Activated CD4-positive, alpha-beta T cell treated with anti-CD3 and anti-CD28 coated beads, Interleukin-2, amount 10 ng/mL, durations not matched to agents 24 days and 14 days (primary cell): ENCODE data around the gene VAV3. TPM values are rescaled to one million over a fixed set of nuclear protein-coding genes. Genes with fewer than 3 reads are reported as not detected.
"Not testable (repeated sequence)": the region's sequence is repeated elsewhere in the genome, so short reads cannot be mapped to it uniquely, and the experiment has no call there.

Experiments used
- DNase-seq: peaks from one replicate; pipeline ENCODE4 v3.0.0; 2022
- H3K27ac Mint-ChIP-seq: one replicate; pipeline ENCODE4 v1.8.0; 2022; ENCODE audit warnings: mild to moderate bottlenecking, mixed read lengths
- H3K27me3 Mint-ChIP-seq: one replicate; pipeline ENCODE4 v1.8.0; 2022; ENCODE audit warnings: mixed read lengths
- H3K36me3 Mint-ChIP-seq: one replicate; pipeline ENCODE4 v1.8.0; 2022; ENCODE audit warnings: low read depth, mild to moderate bottlenecking, mixed read lengths
- H3K4me1 Mint-ChIP-seq: one replicate; pipeline ENCODE4 v1.8.0; 2021; ENCODE audit warnings: mixed read lengths
- H3K4me3 Mint-ChIP-seq: one replicate; pipeline ENCODE4 v1.8.0; 2022; ENCODE audit warnings: mild to moderate bottlenecking, moderate library complexity, mixed read lengths
- H3K9me3 Mint-ChIP-seq: one replicate; pipeline ENCODE4 v1.8.0; 2021; ENCODE audit warnings: mixed read lengths
- intact Hi-C: fragments of 100-400 bp; cut with micrococcal nuclease; formaldehyde crosslinking; loops from one replicate; pipeline ENCODE4 v1.15.1; 2023
- total RNA-seq: library from RNA; stranded (reverse); gene quantifications from 2 replicates; pipeline ENCODE4 v1.2.3, GENCODE V29; 2022

Gene VAV3, protein sequence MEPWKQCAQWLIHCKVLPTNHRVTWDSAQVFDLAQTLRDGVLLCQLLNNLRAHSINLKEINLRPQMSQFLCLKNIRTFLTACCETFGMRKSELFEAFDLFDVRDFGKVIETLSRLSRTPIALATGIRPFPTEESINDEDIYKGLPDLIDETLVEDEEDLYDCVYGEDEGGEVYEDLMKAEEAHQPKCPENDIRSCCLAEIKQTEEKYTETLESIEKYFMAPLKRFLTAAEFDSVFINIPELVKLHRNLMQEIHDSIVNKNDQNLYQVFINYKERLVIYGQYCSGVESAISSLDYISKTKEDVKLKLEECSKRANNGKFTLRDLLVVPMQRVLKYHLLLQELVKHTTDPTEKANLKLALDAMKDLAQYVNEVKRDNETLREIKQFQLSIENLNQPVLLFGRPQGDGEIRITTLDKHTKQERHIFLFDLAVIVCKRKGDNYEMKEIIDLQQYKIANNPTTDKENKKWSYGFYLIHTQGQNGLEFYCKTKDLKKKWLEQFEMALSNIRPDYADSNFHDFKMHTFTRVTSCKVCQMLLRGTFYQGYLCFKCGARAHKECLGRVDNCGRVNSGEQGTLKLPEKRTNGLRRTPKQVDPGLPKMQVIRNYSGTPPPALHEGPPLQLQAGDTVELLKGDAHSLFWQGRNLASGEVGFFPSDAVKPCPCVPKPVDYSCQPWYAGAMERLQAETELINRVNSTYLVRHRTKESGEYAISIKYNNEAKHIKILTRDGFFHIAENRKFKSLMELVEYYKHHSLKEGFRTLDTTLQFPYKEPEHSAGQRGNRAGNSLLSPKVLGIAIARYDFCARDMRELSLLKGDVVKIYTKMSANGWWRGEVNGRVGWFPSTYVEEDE
- 5.5 TPM in 2 replicates for total RNA-seq

DNA sequence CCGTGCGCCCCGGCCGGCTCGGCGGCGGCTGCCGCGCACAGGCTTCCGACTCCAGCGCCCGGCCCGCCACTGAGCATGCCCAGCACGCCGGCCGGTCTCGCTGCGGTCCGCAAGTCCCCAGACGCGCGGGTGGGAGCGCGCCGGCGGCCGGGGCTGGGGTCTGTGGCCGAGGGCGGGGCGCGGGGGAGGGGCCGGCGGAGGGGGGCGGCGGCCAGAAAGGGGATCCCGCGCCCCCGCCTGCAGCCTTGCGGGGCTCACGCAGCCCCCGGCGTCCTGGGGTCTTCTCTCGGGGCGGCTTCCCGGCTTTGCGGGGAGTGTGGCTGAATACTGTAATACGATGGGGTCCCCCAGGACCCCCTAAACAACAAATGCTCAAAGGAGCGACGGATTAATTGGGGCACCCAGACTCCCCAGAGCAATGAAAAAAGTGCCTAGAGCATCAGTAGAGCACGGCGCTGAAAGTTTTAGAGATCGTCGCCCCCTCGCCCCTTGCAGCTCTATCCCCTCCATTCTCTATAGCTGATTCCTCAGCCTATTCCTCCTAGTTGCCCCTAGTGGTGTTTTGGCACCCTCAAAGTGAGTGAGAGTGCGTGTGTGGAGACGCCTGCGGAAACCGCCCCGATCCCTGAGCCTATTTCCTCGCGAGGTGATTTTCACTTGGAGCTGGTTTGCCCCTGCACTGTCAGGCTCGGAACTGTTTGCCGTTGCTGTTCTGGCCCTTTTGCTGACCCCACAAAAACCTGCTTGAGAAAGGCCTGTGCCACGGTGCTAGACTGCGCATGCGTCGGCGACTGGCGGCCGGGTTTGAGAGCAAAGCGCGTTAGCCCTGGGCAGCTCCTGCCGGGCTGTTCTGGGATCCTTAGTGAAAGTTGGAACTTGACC, at the start of gene VAV3:
VAV3 (minus strand) TSS at position 71 of the 882 bp plus-strand sequence. CDS start 311 bp downstream, outside the sequence.
- peaks cover 3% of the 10 kb centered on the region for H3K27me3 Mint-ChIP-seq
- H3K36me3 Mint-ChIP-seq = peaks cover 2% of the 10 kb centered on the region
- H3K9me3 Mint-ChIP-seq = no peaks in the 10 kb centered on the region
- H3K4me1 Mint-ChIP-seq = peaks cover 23% of the 10 kb centered on the region
- peak within 1 kb of the TSS; percentile 92 for H3K4me3 Mint-ChIP-seq
- DNase-seq = peak; percentile 86
- intact Hi-C loops = loop anchor here (2.0 to 10.0 kb wide), 3 partner anchors 85 to 589 kb away; no protein-coding TSS in a partner anchor
- peak within 1 kb of the TSS; percentile 92 for H3K27ac Mint-ChIP-seq

DNA sequence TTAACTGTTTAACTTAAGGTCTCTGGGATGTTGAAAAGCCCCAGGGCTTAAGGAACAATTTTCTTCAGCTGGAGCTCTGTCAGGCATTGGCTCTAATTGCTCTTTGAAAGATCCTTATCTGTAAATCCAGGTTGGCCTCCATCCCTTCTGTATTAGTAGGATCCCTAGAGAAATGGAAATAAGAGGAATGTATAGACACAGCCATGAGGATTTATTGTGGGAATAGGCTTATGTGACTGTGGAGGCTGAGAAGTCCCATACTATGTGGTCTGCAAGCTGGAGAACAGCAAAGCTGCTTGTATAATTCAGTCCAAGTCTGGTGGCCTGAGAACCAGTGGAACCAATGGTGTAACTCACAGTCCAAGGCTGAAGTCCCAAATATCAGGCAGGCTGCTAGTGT, 47.6 kb upstream of the VAV3 start:
- no peak for DNase-seq
- H3K4me1 Mint-ChIP-seq = peaks cover 2% of the 10 kb centered on the region
- intact Hi-C loops = no loop called here
- no peaks in the 10 kb centered on the region for H3K9me3 Mint-ChIP-seq
- H3K36me3 Mint-ChIP-seq = no peaks in the 10 kb centered on the region
- H3K27ac Mint-ChIP-seq = no peak overlapping the region
- H3K27me3 Mint-ChIP-seq = no peaks in the 10 kb centered on the region
- H3K4me3 Mint-ChIP-seq = no peak overlapping the region

GRCh38 chr1:108011295-108011694, 46.3 kb upstream of the VAV3 start:
- no peak for DNase-seq
- Mint-ChIP-seq H3K9me3 (no peaks in the 10 kb centered on the region), H3K27ac (no peak overlapping the region), H3K27me3 (no peaks in the 10 kb centered on the region), H3K4me3 (no peak overlapping the region), H3K4me1 (no peaks in the 10 kb centered on the region), H3K36me3 (no peaks in the 10 kb centered on the region)
- intact Hi-C loops = no loop called here

DNA sequence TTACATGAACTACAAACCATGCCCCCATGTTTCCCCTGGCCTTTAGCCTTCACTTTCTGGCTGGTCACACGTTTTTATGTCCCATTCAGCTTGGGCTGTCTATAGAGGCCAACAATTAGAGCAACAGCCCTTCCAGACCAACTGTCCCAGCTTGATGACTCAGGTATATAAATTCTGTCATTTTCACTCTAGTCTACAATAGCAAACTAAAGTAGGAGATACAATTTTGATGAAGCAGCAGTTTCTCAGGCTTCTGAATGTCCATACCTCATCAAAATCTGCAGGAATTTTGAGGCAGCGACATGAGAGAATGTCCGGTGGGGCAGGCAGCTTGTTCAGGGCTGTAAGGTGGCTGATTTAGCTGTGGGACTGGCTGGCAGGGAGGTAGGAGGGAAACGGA, 45.6 kb upstream of the VAV3 start:
- no peak overlapping the region for H3K4me3 Mint-ChIP-seq
- H3K27me3 Mint-ChIP-seq = no peaks in the 10 kb centered on the region
- H3K9me3 Mint-ChIP-seq = no peaks in the 10 kb centered on the region
- intact Hi-C loops = no loop called here
- H3K27ac Mint-ChIP-seq = no peak overlapping the region
- no peak for DNase-seq
- H3K4me1 Mint-ChIP-seq = no peaks in the 10 kb centered on the region
- H3K36me3 Mint-ChIP-seq = no peaks in the 10 kb centered on the region

DNA sequence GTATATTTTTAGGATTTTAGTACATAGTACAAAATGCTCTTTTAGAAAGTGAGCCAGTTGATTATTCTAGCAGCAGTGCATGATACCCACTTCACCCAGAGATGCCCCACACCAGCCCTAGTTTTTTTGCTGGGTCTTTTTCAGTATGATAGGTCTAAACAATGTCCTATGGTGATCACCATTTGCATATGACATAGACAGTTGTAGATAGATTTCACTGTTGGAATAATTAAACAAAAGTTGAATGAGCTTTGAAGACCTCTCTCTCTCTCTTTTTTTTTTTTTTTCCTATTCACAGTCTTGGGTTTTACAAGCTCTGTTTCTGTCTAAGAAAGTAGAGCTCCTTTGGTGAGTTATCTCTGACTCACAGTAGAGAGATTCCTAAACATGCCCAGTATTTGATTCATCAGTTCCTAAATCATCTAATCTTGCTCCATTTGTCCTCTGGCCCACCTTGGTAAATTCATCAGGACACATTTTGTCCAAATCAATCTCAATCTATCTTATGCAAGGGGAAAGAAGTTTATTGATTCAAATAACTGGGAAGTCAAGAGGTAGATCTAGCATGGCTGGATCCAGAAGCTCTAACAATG, 44.7 kb upstream of the VAV3 start:
- Mint-ChIP-seq H3K4me1 (no peaks in the 10 kb centered on the region), H3K4me3 (no peak overlapping the region), H3K9me3 (no peaks in the 10 kb centered on the region), H3K36me3 (no peaks in the 10 kb centered on the region), H3K27ac (no peak overlapping the region), H3K27me3 (no peaks in the 10 kb centered on the region)
- intact Hi-C loops = no loop called here
- DNase-seq = no peak

GRCh38 chr1:108007531-108007930, 42.6 kb upstream of the VAV3 start:
- H3K27me3 Mint-ChIP-seq = no peaks in the 10 kb centered on the region
- no peaks in the 10 kb centered on the region for H3K9me3 Mint-ChIP-seq
- no peak overlapping the region for H3K4me3 Mint-ChIP-seq
- intact Hi-C loops = no loop called here
- H3K4me1 Mint-ChIP-seq = no peaks in the 10 kb centered on the region
- no peak overlapping the region for H3K27ac Mint-ChIP-seq
- H3K36me3 Mint-ChIP-seq = no peaks in the 10 kb centered on the region
- no peak for DNase-seq

GRCh38 chr1:108007070-108007469, 42.1 kb upstream of the VAV3 start:
- Mint-ChIP-seq H3K27me3 (no peaks in the 10 kb centered on the region), H3K4me1 (no peaks in the 10 kb centered on the region), H3K36me3 (no peaks in the 10 kb centered on the region), H3K27ac (no peak overlapping the region), H3K4me3 (no peak overlapping the region), H3K9me3 (no peaks in the 10 kb centered on the region)
- no peak for DNase-seq
- intact Hi-C loops = no loop called here

DNA sequence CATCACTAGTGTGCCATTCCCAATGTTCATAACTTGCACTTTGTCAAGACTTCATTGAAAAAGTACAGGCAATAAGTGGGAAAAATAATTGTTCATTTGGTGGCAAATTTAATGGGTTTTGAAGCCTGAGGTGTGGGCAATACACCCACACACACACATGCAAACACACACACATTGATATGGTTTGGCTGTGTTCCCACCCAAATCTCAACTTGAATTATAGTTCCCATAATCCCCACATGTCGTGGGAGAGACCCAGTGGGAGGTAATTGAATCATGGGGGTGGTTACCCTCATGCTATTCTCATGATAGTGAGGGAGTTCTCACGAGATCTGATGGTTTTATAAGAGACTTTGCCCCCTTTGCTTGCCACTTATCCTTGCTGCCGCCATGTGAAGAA, 39.9 kb upstream of the VAV3 start:
- H3K27me3 Mint-ChIP-seq, H3K36me3 Mint-ChIP-seq, H3K9me3 Mint-ChIP-seq, intact Hi-C loops, DNase-seq, H3K27ac Mint-ChIP-seq, H3K4me3 Mint-ChIP-seq, H3K4me1 Mint-ChIP-seq: not testable (repeated sequence)

DNA sequence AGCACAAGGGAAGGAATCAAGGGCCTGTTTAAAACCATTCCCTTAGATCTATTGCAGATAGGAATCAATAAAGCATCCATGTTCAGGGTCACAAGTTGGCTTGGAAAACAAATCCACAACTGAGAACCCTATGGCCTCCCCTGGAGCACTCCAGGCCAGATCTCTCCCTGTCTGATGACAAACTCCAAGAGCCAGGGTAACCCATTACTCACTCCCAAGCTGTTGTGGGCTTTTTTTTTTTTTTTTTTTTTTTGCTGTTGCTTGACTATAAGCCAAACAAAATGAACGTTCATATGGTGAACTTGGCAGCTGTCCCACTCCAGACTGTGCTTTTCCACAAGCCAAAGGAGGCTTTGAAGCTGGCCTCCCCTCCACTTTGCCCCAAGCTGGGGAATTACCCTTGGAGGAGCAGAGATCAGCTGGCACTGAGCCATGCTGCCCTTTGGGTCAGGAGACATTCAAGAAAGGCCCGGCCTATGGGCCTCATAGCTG, 35.7 kb upstream of the VAV3 start:
- no peak overlapping the region for H3K4me3 Mint-ChIP-seq
- DNase-seq = no peak
- intact Hi-C loops = no loop called here
- H3K4me1 Mint-ChIP-seq = no peaks in the 10 kb centered on the region
- H3K27me3 Mint-ChIP-seq = no peaks in the 10 kb centered on the region
- no peak overlapping the region for H3K27ac Mint-ChIP-seq
- H3K9me3 Mint-ChIP-seq = no peaks in the 10 kb centered on the region
- H3K36me3 Mint-ChIP-seq = no peaks in the 10 kb centered on the region

DNA sequence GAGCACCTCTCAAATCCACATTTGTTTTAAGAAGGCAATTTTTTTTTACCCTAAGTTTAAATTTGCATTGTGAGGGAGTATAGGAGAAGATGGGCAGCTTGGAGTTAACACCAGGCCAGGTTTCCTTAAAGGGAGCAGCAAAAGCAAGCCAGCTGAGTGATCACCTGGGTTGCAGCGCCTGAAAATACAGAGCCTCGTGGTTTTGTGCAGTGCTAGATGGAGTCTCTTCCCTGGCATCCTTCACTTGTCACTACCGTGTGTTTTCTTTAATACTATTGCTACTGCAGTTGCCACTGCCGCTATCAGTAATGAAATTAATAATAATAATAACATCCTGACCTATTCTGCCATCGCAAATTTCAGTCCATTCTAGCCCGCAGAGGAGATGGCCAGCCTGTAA, 35.2 kb upstream of the VAV3 start:
- Mint-ChIP-seq H3K27ac (no peak overlapping the region), H3K4me1 (no peaks in the 10 kb centered on the region), H3K36me3 (no peaks in the 10 kb centered on the region), H3K4me3 (no peak overlapping the region), H3K27me3 (no peaks in the 10 kb centered on the region), H3K9me3 (no peaks in the 10 kb centered on the region)
- DNase-seq = no peak
- intact Hi-C loops = no loop called here

GRCh38 chr1:107997866-107998265, 32.9 kb upstream of the VAV3 start:
- Mint-ChIP-seq H3K4me3 (no peak overlapping the region), H3K27ac (no peak overlapping the region), H3K36me3 (no peaks in the 10 kb centered on the region), H3K4me1 (no peaks in the 10 kb centered on the region), H3K9me3 (no peaks in the 10 kb centered on the region), H3K27me3 (no peaks in the 10 kb centered on the region)
- DNase-seq = no peak
- intact Hi-C loops = no loop called here

DNA sequence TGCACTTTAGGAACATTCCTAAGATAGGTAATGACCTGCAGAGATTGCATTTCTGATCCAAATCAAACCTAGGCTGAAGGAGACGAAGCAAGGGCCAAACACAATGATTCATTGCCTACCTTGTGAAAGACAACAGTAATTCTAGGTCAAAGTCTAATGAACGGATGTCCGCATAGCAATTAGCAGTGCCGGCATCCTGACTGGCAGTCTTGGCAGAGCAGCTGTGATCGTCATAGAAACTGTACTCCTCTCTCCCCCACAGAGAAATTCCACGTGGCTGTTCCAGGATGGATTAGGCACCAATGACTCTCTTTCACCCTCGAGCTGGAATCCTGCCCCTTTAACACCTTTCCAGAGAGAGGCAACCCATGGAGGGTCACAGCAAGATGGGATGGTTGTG, 28.9 kb upstream of the VAV3 start:
- Mint-ChIP-seq H3K27me3 (peaks cover 4% of the 10 kb centered on the region), H3K27ac (no peak overlapping the region), H3K36me3 (no peaks in the 10 kb centered on the region), H3K4me3 (no peak overlapping the region), H3K9me3 (no peaks in the 10 kb centered on the region), H3K4me1 (no peaks in the 10 kb centered on the region)
- DNase-seq = no peak
- intact Hi-C loops = no loop called here

DNA sequence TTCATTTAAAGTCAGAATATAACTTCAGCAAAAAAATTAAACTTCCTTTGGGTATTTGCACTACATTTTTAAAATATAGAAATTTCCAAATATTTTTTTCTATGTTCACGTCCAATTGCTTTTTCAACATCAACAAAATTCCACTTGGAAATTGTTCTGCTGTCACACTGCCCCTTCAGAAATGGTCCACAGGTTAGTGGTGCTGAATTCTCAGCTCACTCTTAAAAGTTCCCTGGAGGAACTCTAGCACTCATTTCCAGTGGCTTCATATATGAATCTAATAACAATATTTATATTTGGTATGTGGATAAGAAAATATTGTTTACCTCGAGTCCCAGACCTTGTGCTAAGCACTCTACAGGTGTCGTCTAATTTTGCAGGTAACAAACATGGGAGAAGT, 27.4 kb upstream of the VAV3 start:
- Mint-ChIP-seq H3K36me3 (no peaks in the 10 kb centered on the region), H3K4me1 (no peaks in the 10 kb centered on the region), H3K4me3 (no peak overlapping the region), H3K27ac (no peak overlapping the region), H3K27me3 (peaks cover 4% of the 10 kb centered on the region), H3K9me3 (no peaks in the 10 kb centered on the region)
- no peak for DNase-seq
- intact Hi-C loops = no loop called here
